ENCODE results near the gene AK5.

DNA sequence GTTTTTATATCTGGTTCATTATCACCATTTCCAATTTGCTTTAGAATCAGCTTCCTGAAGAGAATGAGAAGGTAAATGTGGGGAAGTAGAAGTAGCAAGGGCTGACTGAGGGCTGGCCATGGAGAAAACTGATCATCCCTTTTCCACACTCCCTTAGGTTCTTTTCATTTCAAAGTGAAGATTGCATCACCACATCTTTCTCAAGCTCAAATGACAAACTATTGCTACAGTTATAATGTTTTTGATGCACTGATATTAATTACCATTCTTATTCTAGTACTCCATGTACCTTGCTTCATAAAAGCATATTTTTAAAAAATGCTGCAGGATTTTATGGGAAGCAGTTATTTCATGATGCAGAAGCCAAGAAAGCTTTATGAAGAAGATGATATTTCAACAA, 7.9 kb upstream of the AK5 start:
- TF ChIP-seq, protein P1, sequence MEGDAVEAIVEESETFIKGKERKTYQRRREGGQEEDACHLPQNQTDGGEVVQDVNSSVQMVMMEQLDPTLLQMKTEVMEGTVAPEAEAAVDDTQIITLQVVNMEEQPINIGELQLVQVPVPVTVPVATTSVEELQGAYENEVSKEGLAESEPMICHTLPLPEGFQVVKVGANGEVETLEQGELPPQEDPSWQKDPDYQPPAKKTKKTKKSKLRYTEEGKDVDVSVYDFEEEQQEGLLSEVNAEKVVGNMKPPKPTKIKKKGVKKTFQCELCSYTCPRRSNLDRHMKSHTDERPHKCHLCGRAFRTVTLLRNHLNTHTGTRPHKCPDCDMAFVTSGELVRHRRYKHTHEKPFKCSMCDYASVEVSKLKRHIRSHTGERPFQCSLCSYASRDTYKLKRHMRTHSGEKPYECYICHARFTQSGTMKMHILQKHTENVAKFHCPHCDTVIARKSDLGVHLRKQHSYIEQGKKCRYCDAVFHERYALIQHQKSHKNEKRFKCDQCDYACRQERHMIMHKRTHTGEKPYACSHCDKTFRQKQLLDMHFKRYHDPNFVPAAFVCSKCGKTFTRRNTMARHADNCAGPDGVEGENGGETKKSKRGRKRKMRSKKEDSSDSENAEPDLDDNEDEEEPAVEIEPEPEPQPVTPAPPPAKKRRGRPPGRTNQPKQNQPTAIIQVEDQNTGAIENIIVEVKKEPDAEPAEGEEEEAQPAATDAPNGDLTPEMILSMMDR (IDR thresholded peaks at IDR 0.05), result no peak
- TF ChIP-seq POLR2A (IDR thresholded peaks at IDR 0.05), result no peak
